ENCODE results near the gene CD44. TPM values are rescaled to one million over a fixed set of nuclear protein-coding genes. Genes with fewer than 3 reads are reported as not detected.

The CD44 gene
- polyA plus RNA-seq, 4 donors: 10.3 to 49.5 (median 18.1) TPM

GRCh38 chr11:35234460-35235156 lies 95.6 kb downstream of the CD44 start:
- DNase-seq (ENCODE audit: low read depth in 4 of 4, low spot score in 3 of 4): no peak

- DNase-seq (ENCODE audit: low read depth in 4 of 4, low spot score in 3 of 4): no peak
These were observed 96.1 kb downstream of the CD44 start for GRCh38 chr11:35235157-35235468.

GRCh38 chr11:35235498-35235897 lies 96.5 kb downstream of the CD44 start:
- DNase-seq (ENCODE audit: low read depth in 4 of 4, low spot score in 3 of 4): no peak

GRCh38 chr11:35235936-35236666 lies 97.1 kb downstream of the CD44 start:
- DNase-seq (ENCODE audit: low read depth in 4 of 4, low spot score in 3 of 4): no peak

GRCh38 chr11:35236667-35237003 lies 97.7 kb downstream of the CD44 start:
- no peak for DNase-seq (ENCODE audit: low read depth in 4 of 4, low spot score in 3 of 4)

- DNase-seq (ENCODE audit: low read depth in 4 of 4, low spot score in 3 of 4): no peak
These were observed 98.4 kb downstream of the CD44 start for GRCh38 chr11:35237351-35237750.

- DNase-seq (ENCODE audit: low read depth in 4 of 4, low spot score in 3 of 4): peak in 2 of 4 donors; percentile 21 to 24
These were observed 99.1 kb downstream of the CD44 start for GRCh38 chr11:35237860-35238715.

GRCh38 chr11:35238882-35239281 lies 99.9 kb downstream of the CD44 start:
- DNase-seq (ENCODE audit: low read depth in 4 of 4, low spot score in 3 of 4): no peak

GRCh38 chr11:35239471-35240075 lies 100.6 kb downstream of the CD44 start:
- DNase-seq (ENCODE audit: low read depth in 4 of 4, low spot score in 3 of 4): no peak

- no peak for DNase-seq (ENCODE audit: low read depth in 4 of 4, low spot score in 3 of 4)
These were observed 102.1 kb downstream of the CD44 start for GRCh38 chr11:35241083-35241482.

- DNase-seq (ENCODE audit: low read depth in 4 of 4, low spot score in 3 of 4): no peak
These were observed 102.6 kb downstream of the CD44 start for GRCh38 chr11:35241531-35241930.

- no peak for DNase-seq (ENCODE audit: low read depth in 4 of 4, low spot score in 3 of 4)
These were observed 103.7 kb downstream of the CD44 start for GRCh38 chr11:35242412-35243242.

GRCh38 chr11:35243774-35244173 lies 104.8 kb downstream of the CD44 start:
- no peak for DNase-seq (ENCODE audit: low read depth in 4 of 4, low spot score in 3 of 4)

- DNase-seq (ENCODE audit: low read depth in 4 of 4, low spot score in 3 of 4): no peak
These were observed 106.1 kb downstream of the CD44 start for GRCh38 chr11:35245056-35245455.

GRCh38 chr11:35245786-35246185 lies 106.8 kb downstream of the CD44 start:
- DNase-seq (ENCODE audit: low read depth in 4 of 4, low spot score in 3 of 4): no peak

GRCh38 chr11:35246745-35247144 lies 107.8 kb downstream of the CD44 start:
- DNase-seq (ENCODE audit: low read depth in 4 of 4, low spot score in 3 of 4): no peak

GRCh38 chr11:35247428-35247827 lies 108.5 kb downstream of the CD44 start:
- DNase-seq (ENCODE audit: low read depth in 4 of 4, low spot score in 3 of 4): no peak

- DNase-seq (ENCODE audit: low read depth in 4 of 4, low spot score in 3 of 4): no peak
These were observed 108.9 kb downstream of the CD44 start for GRCh38 chr11:35247863-35248262.

GRCh38 chr11:35248558-35249323 lies 109.8 kb downstream of the CD44 start:
- DNase-seq (ENCODE audit: low read depth in 4 of 4, low spot score in 3 of 4): no peak

GRCh38 chr11:35250192-35250591 lies 111.2 kb downstream of the CD44 start:
- no peak for DNase-seq (ENCODE audit: low read depth in 4 of 4, low spot score in 3 of 4)
